ENCODE data around the gene ENDOU.

Gene ENDOU

GRCh38 chr12:47744005-47744651 is 18.8 kb upstream of the ENDOU start:
- DNase-seq (ENCODE audit: low spot score) = no peak

- DNase-seq (ENCODE audit: low spot score) = no peak
Measured at GRCh38 chr12:47743311-47743860, 18.1 kb upstream of the ENDOU start.

GRCh38 chr12:47742253-47742825 is 17.0 kb upstream of the ENDOU start:
- DNase-seq (ENCODE audit: low spot score) = no peak

GRCh38 chr12:47741340-47741703 is 16.0 kb upstream of the ENDOU start:
- no peak for DNase-seq (ENCODE audit: low spot score)

- no peak for DNase-seq (ENCODE audit: low spot score)
Measured at GRCh38 chr12:47740606-47741339, 15.5 kb upstream of the ENDOU start.

GRCh38 chr12:47739979-47740378 is 14.7 kb upstream of the ENDOU start:
- DNase-seq (ENCODE audit: low spot score) = no peak

- no peak for DNase-seq (ENCODE audit: low spot score)
Measured at GRCh38 chr12:47739297-47739696, 14.0 kb upstream of the ENDOU start.

GRCh38 chr12:47737936-47738594 is 12.8 kb upstream of the ENDOU start:
- no peak for DNase-seq (ENCODE audit: low spot score)

- DNase-seq (ENCODE audit: low spot score) = peak; percentile 41
Measured at GRCh38 chr12:47736877-47737676, 11.8 kb upstream of the ENDOU start.

GRCh38 chr12:47736216-47736615 is 10.9 kb upstream of the ENDOU start:
- DNase-seq (ENCODE audit: low spot score) = no peak

GRCh38 chr12:47735649-47736048 is 10.4 kb upstream of the ENDOU start:
- no peak for DNase-seq (ENCODE audit: low spot score)

- peak; percentile 44 for DNase-seq (ENCODE audit: low spot score)
Measured at GRCh38 chr12:47734725-47735480, 9.6 kb upstream of the ENDOU start.

- no peak for DNase-seq (ENCODE audit: low spot score)
Measured at GRCh38 chr12:47733142-47733541, 7.9 kb upstream of the ENDOU start.

- no peak for DNase-seq (ENCODE audit: low spot score)
Measured at GRCh38 chr12:47732504-47732903, 7.2 kb upstream of the ENDOU start.

- no peak for DNase-seq (ENCODE audit: low spot score)
Measured at GRCh38 chr12:47731723-47732122, 6.4 kb upstream of the ENDOU start.

GRCh38 chr12:47730341-47730744 is 5.1 kb upstream of the ENDOU start:
- no peak for DNase-seq (ENCODE audit: low spot score)

- DNase-seq (ENCODE audit: low spot score) = no peak
Measured at GRCh38 chr12:47729233-47729632, 3.9 kb upstream of the ENDOU start.

- no peak for DNase-seq (ENCODE audit: low spot score)
Measured at GRCh38 chr12:47725893-47726292, 603 bp upstream of the ENDOU start.

- no peak for DNase-seq (ENCODE audit: low spot score)
Measured at GRCh38 chr12:47722941-47723631, 2.2 kb downstream of the ENDOU start.
